T-helper 2 cell treated with Interferon-gamma antibody and Interleukin-4, amounts not matched to agents 5 μg/mL and 100 μg/mL, for 36 hours (primary cell): ENCODE results near the gene ST3GAL2.

ENCODE experiments used
- DNase-seq: peaks from one replicate; pipeline ENCODE4 v3.0.0; 2021; ENCODE audit warnings: low spot score
- H3K27ac Mint-ChIP-seq: one replicate; pipeline ENCODE4 v1.8.0; 2021; ENCODE audit warnings: mild to moderate bottlenecking, mixed read lengths
- H3K27me3 Mint-ChIP-seq: one replicate; pipeline ENCODE4 v1.8.0; 2021; ENCODE audit warnings: low read depth, mixed read lengths
- H3K36me3 Mint-ChIP-seq: one replicate; pipeline ENCODE4 v1.8.0; 2021; ENCODE audit warnings: low read depth, mixed read lengths
- H3K4me1 Mint-ChIP-seq: one replicate; pipeline ENCODE4 v1.8.0; 2021; ENCODE audit warnings: low read depth, mixed read lengths
- H3K4me3 Mint-ChIP-seq: one replicate; pipeline ENCODE4 v1.8.0; 2022; ENCODE audit warnings: mild to moderate bottlenecking, moderate library complexity, mixed read lengths
- H3K9me3 Mint-ChIP-seq: one replicate; pipeline ENCODE4 v1.8.0; 2021; ENCODE audit warnings: mixed read lengths

Gene ST3GAL2

GRCh38 chr16:70437582-70438557 lies 1.0 kb downstream of the ST3GAL2 start:
- Mint-ChIP-seq H3K27ac (peak overlapping the region; percentile 92), H3K4me1 (peaks cover 25% of the 10 kb centered on the region), H3K4me3 (peak overlapping the region; percentile 95), H3K27me3 (no peaks in the 10 kb centered on the region), H3K36me3 (peaks cover 11% of the 10 kb centered on the region), H3K9me3 (no peaks in the 10 kb centered on the region)
- DNase-seq, result no peak

- H3K27me3 Mint-ChIP-seq, result no peaks in the 10 kb centered on the region
- peak overlapping the region; percentile 95 for H3K4me3 Mint-ChIP-seq
- no peak for DNase-seq
- peaks cover 30% of the 10 kb centered on the region for H3K4me1 Mint-ChIP-seq
- H3K9me3 Mint-ChIP-seq, result no peaks in the 10 kb centered on the region
- peaks cover 11% of the 10 kb centered on the region for H3K36me3 Mint-ChIP-seq
- H3K27ac Mint-ChIP-seq, result peak overlapping the region; percentile 92
Measured at GRCh38 chr16:70437017-70437581, 1.8 kb downstream of the ST3GAL2 start.

GRCh38 chr16:70434484-70435260 lies 4.2 kb downstream of the ST3GAL2 start:
- no peak for DNase-seq
- Mint-ChIP-seq H3K9me3 (no peaks in the 10 kb centered on the region), H3K36me3 (peaks cover 11% of the 10 kb centered on the region), H3K27me3 (no peaks in the 10 kb centered on the region), H3K27ac (no peak overlapping the region), H3K4me1 (peaks cover 44% of the 10 kb centered on the region), H3K4me3 (no peak overlapping the region)

GRCh38 chr16:70433458-70434103 lies 5.3 kb downstream of the ST3GAL2 start:
- Mint-ChIP-seq H3K4me1 (peaks cover 44% of the 10 kb centered on the region), H3K4me3 (no peak overlapping the region), H3K27me3 (no peaks in the 10 kb centered on the region), H3K9me3 (no peaks in the 10 kb centered on the region), H3K27ac (no peak overlapping the region), H3K36me3 (peaks cover 11% of the 10 kb centered on the region)
- DNase-seq, result no peak

GRCh38 chr16:70432723-70433457 lies 6.0 kb downstream of the ST3GAL2 start:
- no peaks in the 10 kb centered on the region for H3K27me3 Mint-ChIP-seq
- H3K27ac Mint-ChIP-seq, result no peak overlapping the region
- H3K4me3 Mint-ChIP-seq, result no peak overlapping the region
- no peak for DNase-seq
- H3K4me1 Mint-ChIP-seq, result peaks cover 47% of the 10 kb centered on the region
- peaks cover 7% of the 10 kb centered on the region for H3K36me3 Mint-ChIP-seq
- H3K9me3 Mint-ChIP-seq, result no peaks in the 10 kb centered on the region

GRCh38 chr16:70432356-70432722 lies 6.6 kb downstream of the ST3GAL2 start:
- Mint-ChIP-seq H3K27ac (no peak overlapping the region), H3K4me1 (peaks cover 46% of the 10 kb centered on the region), H3K36me3 (peaks cover 8% of the 10 kb centered on the region), H3K27me3 (no peaks in the 10 kb centered on the region), H3K9me3 (no peaks in the 10 kb centered on the region), H3K4me3 (no peak overlapping the region)
- DNase-seq, result no peak

- no peaks in the 10 kb centered on the region for H3K27me3 Mint-ChIP-seq
- H3K9me3 Mint-ChIP-seq, result no peaks in the 10 kb centered on the region
- peaks cover 8% of the 10 kb centered on the region for H3K36me3 Mint-ChIP-seq
- DNase-seq, result peak; percentile 55
- H3K27ac Mint-ChIP-seq, result peak overlapping the region; percentile 92
- peak overlapping the region; percentile 75 for H3K4me3 Mint-ChIP-seq
- H3K4me1 Mint-ChIP-seq, result peaks cover 37% of the 10 kb centered on the region
Measured at GRCh38 chr16:70430667-70431536, 8.0 kb downstream of the ST3GAL2 start.

GRCh38 chr16:70429888-70430666 lies 8.8 kb downstream of the ST3GAL2 start:
- H3K27ac Mint-ChIP-seq, result peak overlapping the region; percentile 92
- no peaks in the 10 kb centered on the region for H3K9me3 Mint-ChIP-seq
- no peak for DNase-seq

GRCh38 chr16:70428178-70428998 lies 10.5 kb downstream of the ST3GAL2 start:
- Mint-ChIP-seq H3K4me1 (peaks cover 37% of the 10 kb centered on the region), H3K36me3 (peaks cover 4% of the 10 kb centered on the region), H3K9me3 (no peaks in the 10 kb centered on the region), H3K27me3 (no peaks in the 10 kb centered on the region), H3K27ac (peak overlapping the region; percentile 84), H3K4me3 (peak overlapping the region; percentile 69)
- peak; percentile 81 for DNase-seq

More at GRCh38 chr16:70429888-70430666, 8.8 kb downstream of the ST3GAL2 start:
- Mint-ChIP-seq H3K27me3 (no peaks in the 10 kb centered on the region), H3K4me3 (peak overlapping the region; percentile 75), H3K4me1 (peaks cover 37% of the 10 kb centered on the region), H3K36me3 (peaks cover 8% of the 10 kb centered on the region)

- H3K27me3 Mint-ChIP-seq, result no peaks in the 10 kb centered on the region
- H3K36me3 Mint-ChIP-seq, result peaks cover 4% of the 10 kb centered on the region
- no peaks in the 10 kb centered on the region for H3K9me3 Mint-ChIP-seq
- peak overlapping the region; percentile 9 for H3K4me3 Mint-ChIP-seq
- DNase-seq, result no peak
- peaks cover 36% of the 10 kb centered on the region for H3K4me1 Mint-ChIP-seq
- H3K27ac Mint-ChIP-seq, result peak overlapping the region; percentile 84
Measured at GRCh38 chr16:70427786-70428177, 11.1 kb downstream of the ST3GAL2 start.

- H3K9me3 Mint-ChIP-seq, result no peaks in the 10 kb centered on the region
- DNase-seq, result no peak
- H3K4me1 Mint-ChIP-seq, result peaks cover 23% of the 10 kb centered on the region
- H3K27ac Mint-ChIP-seq, result no peak overlapping the region
- no peak overlapping the region for H3K4me3 Mint-ChIP-seq
- H3K36me3 Mint-ChIP-seq, result peaks cover under 1% of the 10 kb centered on the region
- H3K27me3 Mint-ChIP-seq, result no peaks in the 10 kb centered on the region
Measured at GRCh38 chr16:70422543-70422942, 16.4 kb downstream of the ST3GAL2 start.
